ENCODE data around the gene CROCC.

DNA sequence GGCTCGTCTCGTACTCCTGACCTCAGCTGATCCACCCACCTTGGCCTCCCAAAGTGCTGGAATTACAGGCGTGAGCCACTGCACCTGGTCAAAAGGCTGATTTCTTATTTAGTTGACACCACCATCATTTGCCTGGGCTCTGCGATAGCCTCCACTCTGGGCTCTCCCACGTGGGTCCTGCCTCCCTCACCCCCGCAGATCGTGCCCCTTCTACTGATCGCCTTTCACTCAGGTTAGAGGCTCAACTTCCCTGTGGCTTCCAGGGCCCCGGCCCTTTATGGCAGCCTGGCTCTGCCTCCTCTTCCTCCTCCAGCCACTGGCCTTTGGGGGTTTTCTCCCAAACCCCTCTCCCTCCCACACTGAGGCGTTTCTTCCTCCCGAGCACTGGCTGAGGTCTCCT, 61.2 kb downstream of the CROCC start:
- TF ChIP-seq POLR2A (IDR thresholded peaks at IDR 0.05; ENCODE audit: low read depth, low read length) = no peak
- TF ChIP-seq POLR2AphosphoS5 (IDR thresholded peaks at IDR 0.05; ENCODE audit: low read depth, low read length) = no peak
